Left lung (tissue), 10 donors: ENCODE measurements around the gene AMPD1. TPM values are rescaled to one million over a fixed set of nuclear protein-coding genes. Genes with fewer than 3 reads are reported as not detected.

ENCODE experiments used
- ATAC-seq: fragments of 200-7000 bp; cut with Tn5 transposase; one replicate; pipeline ENCODE4 v1.9.1; 2020; ENCODE audit warnings: moderate library complexity
- DNase-seq, 4 donors: peaks; one replicate each; pipeline ENCODE4 v3.0.0-alpha.2; 2013 to 2020
- H3K27ac ChIP-seq, 2 donors: fragments of 200-600 bp; sonication (generic) in 1 of 2; one replicate each; pipeline versions ENCODE4 v1.5.0 to v1.8.0; 2020 to 2021
- H3K27me3 ChIP-seq, 2 donors: fragments of 200-600 bp; sonication (generic) in 1 of 2; one replicate each; pipeline versions ENCODE4 v1.5.0 to v1.8.0; 2020 to 2021
- H3K36me3 ChIP-seq, 2 donors: fragments of 200-600 bp; sonication (generic) in 1 of 2; one replicate each; pipeline versions ENCODE4 v1.5.0 to v1.8.0; 2020 to 2021
- H3K4me1 ChIP-seq, 2 donors: fragments of 200-600 bp; one replicate each; pipeline ENCODE4 v1.8.0; 2021
- H3K4me3 ChIP-seq, 2 donors: fragments of 200-600 bp; sonication (generic) in 1 of 2; one replicate each; pipeline versions ENCODE4 v1.5.0 to v1.8.0; 2020 to 2021; ENCODE audit warnings: mild to moderate bottlenecking in 1 of 2
- H3K9me3 ChIP-seq, 2 donors: fragments of 200-600 bp; sonication (generic) in 1 of 2; one replicate each; pipeline versions ENCODE4 v1.5.0 to v1.8.0; 2020 to 2021
- CTCF ChIP-seq, 2 donors: fragments of 200-600 bp; sonication (generic) in 1 of 2; IDR thresholded peaks; one replicate each; pipeline versions ENCODE4 v1.5.0 to v1.8.0; 2021; ENCODE audit warnings: antibody characterized with exemption in 2 of 2
- intact Hi-C, 2 donors: fragments of 100-400 bp; cut with DNase I; formaldehyde crosslinking; loops; one replicate each; pipeline versions ENCODE4 v1.11.2 to v1.14.2; 2022
- polyA plus RNA-seq, 6 donors: library from polyadenylated mRNA; unstranded; fragments of 120-200 nt; gene quantifications; one replicate each; pipeline ENCODE4 v1.2.1, GENCODE V29; 2013; ENCODE audit not compliant: insufficient read length in 6 of 6
- total RNA-seq, 2 donors: library from RNA; stranded (reverse); fragmentation: NEBNext Ultra II Directional; extraction: Animal tissue kit (Norgen Biotek cat#: 25700); gene quantifications; one replicate each; pipeline ENCODE4 v1.2.1, GENCODE V29; 2021
- donor health status: DM: no; HTN: yes; CAD: no.
- donor health status: DM: no; HTN: no; CAD: no.

AMPD1 gene
- total and polyA plus RNA-seq, 8 donors = 0.79 TPM; not detected in 7

GRCh38 chr1:114666954-114667353 is 28.4 kb downstream of the AMPD1 start:
- DNase-seq (no peak), ATAC-seq (no peak)
- Histone ChIP-seq H3K9me3 (no peaks in the 10 kb centered on the region), H3K27me3 (peaks cover 0 to 16% of the 10 kb centered on the region in 2 donors), H3K4me3 (no peak overlapping the region), H3K36me3 (no peaks in the 10 kb centered on the region), H3K27ac (no peak overlapping the region), H3K4me1 (peaks cover 0 to 12% of the 10 kb centered on the region in 2 donors)
- intact Hi-C loops = no loop called here
- no peak for TF ChIP-seq CTCF (IDR thresholded peaks at IDR 0.05)

- no peaks in the 10 kb centered on the region for H3K27me3 ChIP-seq
- no peaks in the 10 kb centered on the region for H3K9me3 ChIP-seq
- no peak for ATAC-seq
- H3K27ac ChIP-seq = no peak overlapping the region
- DNase-seq = no peak
- TF ChIP-seq CTCF (IDR thresholded peaks at IDR 0.05) = no peak
- H3K4me1 ChIP-seq = no peaks in the 10 kb centered on the region
- H3K4me3 ChIP-seq = no peak overlapping the region
- no peaks in the 10 kb centered on the region for H3K36me3 ChIP-seq
- intact Hi-C loops = no loop called here
Measured at GRCh38 chr1:114660238-114660637, 35.1 kb downstream of the AMPD1 start.

GRCh38 chr1:114651893-114652292 is 43.5 kb downstream of the AMPD1 start:
- Histone ChIP-seq H3K27ac (no peak overlapping the region), H3K36me3 (no peaks in the 10 kb centered on the region), H3K4me3 (no peak overlapping the region), H3K4me1 (no peaks in the 10 kb centered on the region), H3K9me3 (no peaks in the 10 kb centered on the region), H3K27me3 (no peaks in the 10 kb centered on the region)
- ATAC-seq = no peak
- intact Hi-C loops = no loop called here
- no peak for DNase-seq
- no peak for TF ChIP-seq CTCF (IDR thresholded peaks at IDR 0.05)

GRCh38 chr1:114648503-114648902 is 46.8 kb downstream of the AMPD1 start:
- intact Hi-C loops = no loop called here
- DNase-seq (no peak), ATAC-seq (no peak)
- H3K27me3 ChIP-seq = no peaks in the 10 kb centered on the region
- H3K9me3 ChIP-seq = no peaks in the 10 kb centered on the region
- no peaks in the 10 kb centered on the region for H3K36me3 ChIP-seq
- no peak overlapping the region for H3K27ac ChIP-seq
- H3K4me1 ChIP-seq = no peaks in the 10 kb centered on the region
- TF ChIP-seq CTCF (IDR thresholded peaks at IDR 0.05) = no peak
- no peak overlapping the region for H3K4me3 ChIP-seq

- Histone ChIP-seq H3K4me1 (no peaks in the 10 kb centered on the region), H3K27ac (no peak overlapping the region), H3K27me3 (no peaks in the 10 kb centered on the region), H3K9me3 (no peaks in the 10 kb centered on the region), H3K36me3 (no peaks in the 10 kb centered on the region), H3K4me3 (no peak overlapping the region)
- intact Hi-C loops = no loop called here
- DNase-seq (no peak), ATAC-seq (no peak)
- TF ChIP-seq CTCF (IDR thresholded peaks at IDR 0.05) = no peak
Measured at GRCh38 chr1:114641377-114641776, 54.0 kb downstream of the AMPD1 start.
